Coronary artery (tissue), 2 donors: ENCODE data around the gene TGFA.

Source experiments
- DNase-seq: peaks from one replicate; pipeline ENCODE4 v3.0.0-alpha.2; 2017; ENCODE audit warnings: low spot score
- H3K27ac ChIP-seq, 2 donors: fragments of 200-600 bp; sonication (generic); one replicate each; pipeline ENCODE4 v1.5.1; 2016 to 2019
- H3K4me3 ChIP-seq: fragments of 200-600 bp; sonication (generic); 2 replicates; pipeline ENCODE4 v1.5.1; 2016; ENCODE audit warnings: mild to moderate bottlenecking, moderate library complexity
- TF ChIP-seq, protein P1 (sequence below): fragments of 200-600 bp; sonication (generic); IDR thresholded peaks from one replicate; pipeline ENCODE4 v1.5.1; 2019; ENCODE audit warnings: antibody characterized with exemption

Gene TGFA

DNA sequence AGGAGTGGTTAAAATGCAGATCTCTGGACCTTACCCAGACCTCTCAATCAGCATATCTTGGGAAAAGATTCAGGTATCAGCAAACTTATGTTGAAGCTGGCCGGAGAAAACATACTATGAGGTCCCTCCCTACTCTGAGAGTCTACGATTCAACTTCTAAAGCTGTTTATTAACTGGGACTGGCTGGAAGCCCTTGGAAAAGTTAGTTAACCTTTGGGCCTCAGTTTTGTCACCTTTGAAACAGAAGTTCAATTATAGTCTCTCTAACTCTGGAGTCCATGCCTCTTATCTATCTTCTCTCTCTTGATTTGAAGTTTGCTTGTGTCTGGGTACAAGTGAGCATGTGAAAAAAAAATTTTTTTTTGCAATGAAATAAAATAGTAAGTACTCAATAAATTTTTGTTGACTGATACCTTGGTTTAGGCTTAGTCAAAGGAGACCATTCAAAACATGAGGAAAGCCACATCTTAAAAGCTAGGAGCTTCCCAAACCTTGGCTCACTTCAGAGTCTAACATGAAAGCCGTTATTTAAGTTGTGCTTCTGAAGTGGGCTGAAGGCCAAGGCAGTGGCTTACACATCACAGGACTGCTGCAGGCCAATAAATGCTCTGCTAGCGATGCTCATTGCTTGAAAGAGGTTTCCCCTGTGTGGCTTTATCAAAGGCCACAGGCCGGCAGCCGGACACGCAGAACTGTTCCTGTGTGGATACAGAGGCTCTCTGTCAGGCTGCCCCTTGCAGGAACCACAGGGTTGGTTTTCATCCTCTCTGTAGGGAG lies 141.1 kb downstream of the TGFA start:
- H3K27ac ChIP-seq, result no peak overlapping the region
- DNase-seq, result no peak

DNA sequence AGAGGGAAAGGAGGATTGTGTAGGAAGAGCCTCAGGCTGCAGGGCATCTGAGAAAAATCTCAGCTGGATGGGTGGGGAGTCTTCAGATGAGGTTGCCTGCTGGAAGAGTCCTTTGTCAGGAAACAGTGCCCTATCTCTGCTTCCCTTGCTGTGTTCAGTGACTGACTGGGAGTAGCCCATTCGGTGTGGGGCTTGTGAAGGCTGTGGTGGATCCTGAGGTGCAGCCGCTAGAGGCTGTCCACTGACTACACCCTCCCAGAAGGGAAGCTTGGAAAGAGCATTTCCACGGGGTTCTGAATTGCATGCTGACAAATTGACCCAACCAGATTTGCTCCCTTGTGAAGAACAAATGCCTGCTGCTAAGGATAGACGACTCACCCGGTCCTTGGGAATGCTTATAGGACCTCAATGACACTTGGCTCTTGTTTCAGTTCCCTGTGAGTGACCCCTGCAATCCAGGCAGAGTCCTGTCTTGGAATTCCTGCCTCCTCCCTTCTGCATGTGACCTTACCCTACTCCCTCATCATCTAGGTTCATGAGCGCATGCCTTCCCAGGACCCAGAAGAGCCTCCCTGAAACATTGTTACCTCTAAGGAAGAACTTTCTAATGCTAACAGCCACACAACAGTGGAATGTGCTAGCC lies 142.0 kb downstream of the TGFA start:
- TF ChIP-seq, protein P1, sequence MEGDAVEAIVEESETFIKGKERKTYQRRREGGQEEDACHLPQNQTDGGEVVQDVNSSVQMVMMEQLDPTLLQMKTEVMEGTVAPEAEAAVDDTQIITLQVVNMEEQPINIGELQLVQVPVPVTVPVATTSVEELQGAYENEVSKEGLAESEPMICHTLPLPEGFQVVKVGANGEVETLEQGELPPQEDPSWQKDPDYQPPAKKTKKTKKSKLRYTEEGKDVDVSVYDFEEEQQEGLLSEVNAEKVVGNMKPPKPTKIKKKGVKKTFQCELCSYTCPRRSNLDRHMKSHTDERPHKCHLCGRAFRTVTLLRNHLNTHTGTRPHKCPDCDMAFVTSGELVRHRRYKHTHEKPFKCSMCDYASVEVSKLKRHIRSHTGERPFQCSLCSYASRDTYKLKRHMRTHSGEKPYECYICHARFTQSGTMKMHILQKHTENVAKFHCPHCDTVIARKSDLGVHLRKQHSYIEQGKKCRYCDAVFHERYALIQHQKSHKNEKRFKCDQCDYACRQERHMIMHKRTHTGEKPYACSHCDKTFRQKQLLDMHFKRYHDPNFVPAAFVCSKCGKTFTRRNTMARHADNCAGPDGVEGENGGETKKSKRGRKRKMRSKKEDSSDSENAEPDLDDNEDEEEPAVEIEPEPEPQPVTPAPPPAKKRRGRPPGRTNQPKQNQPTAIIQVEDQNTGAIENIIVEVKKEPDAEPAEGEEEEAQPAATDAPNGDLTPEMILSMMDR, result no peak
- no peak overlapping the region for H3K4me3 ChIP-seq
- no peak overlapping the region for H3K27ac ChIP-seq
- no peak for DNase-seq

More for the DNA sequence above, 141.1 kb downstream of the TGFA start:
- TF ChIP-seq, protein P1, result no peak
- H3K4me3 ChIP-seq, result no peak overlapping the region

DNA sequence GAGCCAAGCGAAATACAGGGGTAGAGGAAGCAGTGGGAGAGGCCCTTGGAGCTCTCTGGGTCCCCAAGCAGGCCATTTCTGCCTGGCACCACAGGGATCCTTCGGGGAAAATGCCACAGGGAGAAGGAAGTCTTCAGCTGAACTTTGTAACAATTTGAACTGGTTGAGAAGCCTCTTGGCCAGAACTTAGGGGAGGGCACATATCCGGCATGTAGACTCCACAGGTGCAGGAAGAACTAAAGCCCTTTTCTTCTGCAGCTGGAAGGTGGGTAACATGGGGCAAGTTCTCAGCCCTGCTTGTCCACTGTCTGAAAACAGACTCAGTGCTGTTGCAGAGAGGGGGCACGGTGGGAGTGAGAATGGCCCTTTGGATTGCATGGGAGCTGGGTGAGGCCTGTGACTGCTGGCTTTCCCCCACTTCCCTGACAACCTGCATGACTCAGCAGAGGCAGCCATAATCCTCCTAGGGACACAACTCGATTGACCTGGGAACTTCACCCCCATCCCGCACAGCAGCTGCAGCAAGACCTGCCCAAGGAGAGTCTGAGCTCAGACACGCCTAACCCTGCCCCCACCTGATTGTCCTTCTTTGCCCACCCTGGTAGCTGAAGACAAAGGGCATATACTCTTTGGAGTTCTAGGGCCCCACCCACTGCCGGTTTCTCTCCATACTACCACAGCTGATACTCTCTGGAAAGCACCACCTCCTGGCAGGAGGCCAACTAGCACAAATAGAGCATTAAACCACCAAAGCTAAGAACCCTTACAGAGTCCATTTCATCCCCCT lies 150.2 kb downstream of the TGFA start:
- DNase-seq, result no peak
- Histone ChIP-seq H3K4me3 (no peak overlapping the region), H3K27ac (no peak overlapping the region)
- TF ChIP-seq, protein P1, result no peak

- Histone ChIP-seq H3K4me3 (no peak overlapping the region), H3K27ac (no peak overlapping the region)
- TF ChIP-seq, protein P1, result no peak
- DNase-seq, result no peak
These were observed 153.1 kb downstream of the TGFA start for GRCh38 chr2:70400539-70400938.

GRCh38 chr2:70399046-70399445 lies 154.6 kb downstream of the TGFA start:
- Histone ChIP-seq H3K27ac (no peak overlapping the region), H3K4me3 (no peak overlapping the region)
- DNase-seq, result no peak
- TF ChIP-seq, protein P1, result no peak
